HG02885 (cell line): Measurements from ENCODE around the gene PJA2.

Source experiments
- ATAC-seq: cut with Tn5 transposase; IDR thresholded peaks from one replicate; pipeline ENCODE4 v1.9.1; 2021; ENCODE audit warnings: mild to moderate bottlenecking; ENCODE audit not compliant: unreplicated experiment, poor library complexity

PJA2 gene

GRCh38 chr5:109351988-109352864 lies 57.5 kb downstream of the PJA2 start:
- no peak for ATAC-seq

- ATAC-seq, result no peak
These were observed 59.1 kb downstream of the PJA2 start for GRCh38 chr5:109350537-109351270.

- ATAC-seq, result no peak
These were observed 60.4 kb downstream of the PJA2 start for GRCh38 chr5:109349388-109349787.

- no peak for ATAC-seq
These were observed 62.4 kb downstream of the PJA2 start for GRCh38 chr5:109347252-109347888.

GRCh38 chr5:109345699-109346098 lies 64.1 kb downstream of the PJA2 start:
- no peak for ATAC-seq

- no peak for ATAC-seq
These were observed 69.4 kb downstream of the PJA2 start for GRCh38 chr5:109340351-109340750.

- ATAC-seq, result no peak
These were observed 74.7 kb downstream of the PJA2 start for GRCh38 chr5:109335114-109335513.

- no peak for ATAC-seq
These were observed 75.7 kb downstream of the PJA2 start for GRCh38 chr5:109334056-109334455.

- ATAC-seq, result no peak
These were observed 80.2 kb downstream of the PJA2 start for GRCh38 chr5:109329333-109330237.

- ATAC-seq, result no peak
These were observed 81.1 kb downstream of the PJA2 start for GRCh38 chr5:109328626-109329025.

GRCh38 chr5:109327570-109327969 lies 82.2 kb downstream of the PJA2 start:
- no peak for ATAC-seq

GRCh38 chr5:109326919-109327318 lies 82.9 kb downstream of the PJA2 start:
- ATAC-seq, result no peak

GRCh38 chr5:109325456-109325855 lies 84.3 kb downstream of the PJA2 start:
- no peak for ATAC-seq

GRCh38 chr5:109324931-109325330 lies 84.8 kb downstream of the PJA2 start:
- ATAC-seq, result no peak

GRCh38 chr5:109324351-109324750 lies 85.4 kb downstream of the PJA2 start:
- ATAC-seq, result no peak

- no peak for ATAC-seq
These were observed 87.1 kb downstream of the PJA2 start for GRCh38 chr5:109322694-109323093.

GRCh38 chr5:109319351-109319750 lies 90.4 kb downstream of the PJA2 start:
- ATAC-seq, result no peak

- no peak for ATAC-seq
These were observed 91.2 kb downstream of the PJA2 start for GRCh38 chr5:109318455-109319108.

GRCh38 chr5:109316634-109317033 lies 93.1 kb downstream of the PJA2 start:
- no peak for ATAC-seq

GRCh38 chr5:109315245-109315644 lies 94.5 kb downstream of the PJA2 start:
- ATAC-seq, result no peak
